Stomach smooth muscle (tissue), 2 donors: ENCODE data around the gene DYNLRB1.
A peak's percentile ranks its signal among the peaks of the same experiment; 100 is the strongest.

Experiments used
- H3K27ac ChIP-seq: one replicate; pipeline ENCODE4 v1.7.0; 2013; ENCODE audit warnings: mild to moderate bottlenecking, low read length, inconsistent platforms
- H3K27me3 ChIP-seq, 2 donors: one replicate each; pipeline ENCODE4 v1.7.0; 2013; ENCODE audit warnings: low read length in 2 of 2; ENCODE audit not compliant: insufficient read depth in 2 of 2, control insufficient read depth in 1 of 2
- H3K36me3 ChIP-seq, 2 donors: one replicate each; pipeline ENCODE4 v1.7.0; 2013; ENCODE audit warnings: low read length in 2 of 2; ENCODE audit not compliant: control insufficient read depth in 2 of 2, insufficient read depth in 2 of 2
- H3K4me1 ChIP-seq: one replicate; pipeline ENCODE4 v1.7.0; 2013; ENCODE audit warnings: low read length; ENCODE audit not compliant: control insufficient read depth, insufficient read depth
- H3K4me3 ChIP-seq, 2 donors: one replicate each; pipeline ENCODE4 v1.7.0; 2013; ENCODE audit warnings: low read length in 2 of 2
- H3K9ac ChIP-seq, 2 donors: one replicate each; pipeline ENCODE4 v1.7.0; 2013; ENCODE audit warnings: low read length in 2 of 2, mild to moderate bottlenecking in 1 of 2
- H3K9me3 ChIP-seq, 2 donors: one replicate each; pipeline ENCODE4 v1.7.0; 2013; ENCODE audit warnings: low read length in 2 of 2; ENCODE audit not compliant: control insufficient read depth in 2 of 2
- donor health status: healthy.
- donor health status: Pancreatic carcinoma.

DYNLRB1 gene

DNA sequence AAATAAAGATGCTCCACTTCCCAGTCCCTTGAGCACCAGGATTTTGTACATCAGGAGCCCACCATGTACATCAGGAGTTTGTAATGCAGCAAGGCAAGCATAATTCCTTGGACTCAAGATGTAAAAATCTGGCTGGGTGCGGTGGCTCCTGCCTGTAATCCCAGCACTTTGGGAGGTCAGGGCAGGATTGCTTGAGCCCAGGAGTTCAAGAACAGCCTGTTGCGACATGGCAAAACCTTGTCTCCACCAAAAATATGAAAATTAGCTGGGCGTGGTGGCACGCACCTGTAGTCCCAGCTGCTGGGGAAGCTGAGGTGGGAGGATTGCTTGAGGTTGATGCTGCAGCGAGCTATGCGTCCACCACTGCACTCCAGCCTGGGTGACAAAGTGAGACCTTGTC lies 26.2 kb downstream of the DYNLRB1 start:
- no peak overlapping the region for H3K4me3 ChIP-seq
- H3K9ac ChIP-seq = no peak overlapping the region
- H3K4me1 ChIP-seq = peaks cover 2% of the 10 kb centered on the region
- H3K36me3 ChIP-seq = peaks cover 17 to 25% of the 10 kb centered on the region in 2 donors
- H3K27ac ChIP-seq = no peak overlapping the region
- no peaks in the 10 kb centered on the region for H3K9me3 ChIP-seq
- H3K27me3 ChIP-seq = no peaks in the 10 kb centered on the region

DNA sequence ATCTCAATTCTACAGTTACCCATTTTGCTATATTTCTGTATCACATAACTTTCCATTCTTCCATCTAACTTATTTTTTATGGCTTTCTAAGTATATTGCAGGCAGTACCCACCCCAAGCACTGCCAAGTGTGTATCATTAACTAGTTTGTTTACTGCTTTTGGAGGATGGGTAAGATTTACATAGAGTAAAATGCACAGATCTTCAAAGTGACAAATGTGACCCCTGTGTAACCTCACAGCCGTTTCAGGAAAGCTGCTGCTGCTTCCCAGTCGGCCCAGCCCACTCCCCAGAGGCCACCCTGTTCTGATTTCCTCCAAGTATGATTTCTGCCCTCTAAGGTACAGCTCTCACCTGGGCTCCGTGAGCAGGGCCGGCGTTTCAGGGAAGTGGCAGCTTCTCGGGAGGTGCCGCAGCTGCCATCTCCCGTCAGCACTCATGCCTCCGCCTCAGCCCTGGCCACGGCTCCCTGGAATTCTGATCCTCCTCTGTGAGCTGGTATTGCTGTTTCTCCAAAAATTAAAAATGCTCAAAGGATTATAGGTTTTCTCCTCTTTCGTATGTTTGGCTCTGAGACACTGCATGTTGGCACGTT lies 27.3 kb downstream of the DYNLRB1 start:
- no peaks in the 10 kb centered on the region for H3K9me3 ChIP-seq
- no peaks in the 10 kb centered on the region for H3K27me3 ChIP-seq
- H3K27ac ChIP-seq = no peak overlapping the region
- H3K4me1 ChIP-seq = peaks cover 2% of the 10 kb centered on the region
- no peak overlapping the region for H3K9ac ChIP-seq
- H3K4me3 ChIP-seq = no peak overlapping the region
- H3K36me3 ChIP-seq = peaks cover 14 to 22% of the 10 kb centered on the region in 2 donors

DNA sequence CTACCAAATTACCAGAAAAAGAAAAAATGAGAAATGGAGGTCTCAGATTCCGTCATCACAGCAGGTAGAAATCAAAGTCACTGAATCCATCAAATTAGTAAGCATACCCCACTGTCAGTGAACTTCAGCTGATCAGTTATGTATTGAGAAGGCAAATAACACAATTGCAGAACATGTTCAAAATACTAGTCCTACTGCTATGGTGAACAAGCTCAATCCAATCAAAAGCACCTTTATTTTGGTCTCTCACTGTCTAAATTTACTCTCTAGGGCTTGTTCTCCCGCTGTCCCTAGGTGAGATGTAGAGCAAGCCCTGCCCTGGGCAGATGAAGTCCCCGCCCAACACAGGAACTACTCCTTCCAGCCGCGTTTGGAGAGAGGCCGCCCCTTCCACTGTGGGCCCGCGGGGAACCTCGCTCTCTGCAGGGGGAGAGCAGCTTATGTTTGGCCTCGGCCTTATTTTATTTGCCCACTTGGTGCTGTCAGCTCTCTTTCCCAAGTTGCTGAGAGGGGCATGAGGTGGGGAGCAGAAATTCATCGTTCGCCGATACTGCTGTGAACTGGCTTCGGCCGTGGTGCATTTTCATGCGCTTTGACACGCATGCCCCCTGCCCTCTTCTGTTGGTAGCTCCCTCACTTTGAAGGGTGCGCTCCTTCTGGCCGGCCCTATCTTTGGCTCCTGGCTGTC lies 28.0 kb downstream of the DYNLRB1 start:
- peak overlapping the region in 1 of 2 donors; percentile 22 for H3K4me3 ChIP-seq

DNA sequence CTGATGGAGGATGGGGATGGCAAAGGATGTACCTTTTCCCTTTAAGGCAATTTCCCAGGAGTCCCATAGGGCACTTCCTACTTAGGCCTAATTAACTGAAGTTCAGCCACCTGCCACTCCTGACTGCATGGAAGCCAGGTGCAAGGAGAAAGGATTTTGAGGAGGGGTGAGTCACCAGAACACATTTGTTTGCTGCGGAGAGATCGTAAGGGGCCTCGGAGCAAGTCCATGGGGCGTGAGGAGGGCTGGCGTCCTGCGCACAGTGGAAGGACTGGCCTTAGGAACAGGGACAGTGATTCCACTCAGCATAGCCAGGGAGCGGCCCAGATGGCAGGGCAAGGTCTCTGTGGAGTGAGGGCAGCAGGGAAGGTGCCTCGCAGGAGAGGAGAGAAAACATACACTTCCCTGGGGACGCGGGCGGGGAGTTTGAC lies 30.5 kb downstream of the DYNLRB1 start:
- H3K36me3 ChIP-seq = peaks cover 3 to 5% of the 10 kb centered on the region in 2 donors
- H3K4me3 ChIP-seq = no peak overlapping the region
- H3K4me1 ChIP-seq = peaks cover 2% of the 10 kb centered on the region
- H3K27ac ChIP-seq = no peak overlapping the region
- H3K9me3 ChIP-seq = no peaks in the 10 kb centered on the region
- H3K27me3 ChIP-seq = no peaks in the 10 kb centered on the region
- no peak overlapping the region for H3K9ac ChIP-seq

More for the DNA sequence above, 28.0 kb downstream of the DYNLRB1 start:
- no peaks in the 10 kb centered on the region for H3K9me3 ChIP-seq
- H3K27me3 ChIP-seq = no peaks in the 10 kb centered on the region
- peaks cover 2% of the 10 kb centered on the region for H3K4me1 ChIP-seq
- H3K9ac ChIP-seq = no peak overlapping the region
- no peak overlapping the region for H3K27ac ChIP-seq
- peaks cover 14 to 20% of the 10 kb centered on the region in 2 donors for H3K36me3 ChIP-seq

DNA sequence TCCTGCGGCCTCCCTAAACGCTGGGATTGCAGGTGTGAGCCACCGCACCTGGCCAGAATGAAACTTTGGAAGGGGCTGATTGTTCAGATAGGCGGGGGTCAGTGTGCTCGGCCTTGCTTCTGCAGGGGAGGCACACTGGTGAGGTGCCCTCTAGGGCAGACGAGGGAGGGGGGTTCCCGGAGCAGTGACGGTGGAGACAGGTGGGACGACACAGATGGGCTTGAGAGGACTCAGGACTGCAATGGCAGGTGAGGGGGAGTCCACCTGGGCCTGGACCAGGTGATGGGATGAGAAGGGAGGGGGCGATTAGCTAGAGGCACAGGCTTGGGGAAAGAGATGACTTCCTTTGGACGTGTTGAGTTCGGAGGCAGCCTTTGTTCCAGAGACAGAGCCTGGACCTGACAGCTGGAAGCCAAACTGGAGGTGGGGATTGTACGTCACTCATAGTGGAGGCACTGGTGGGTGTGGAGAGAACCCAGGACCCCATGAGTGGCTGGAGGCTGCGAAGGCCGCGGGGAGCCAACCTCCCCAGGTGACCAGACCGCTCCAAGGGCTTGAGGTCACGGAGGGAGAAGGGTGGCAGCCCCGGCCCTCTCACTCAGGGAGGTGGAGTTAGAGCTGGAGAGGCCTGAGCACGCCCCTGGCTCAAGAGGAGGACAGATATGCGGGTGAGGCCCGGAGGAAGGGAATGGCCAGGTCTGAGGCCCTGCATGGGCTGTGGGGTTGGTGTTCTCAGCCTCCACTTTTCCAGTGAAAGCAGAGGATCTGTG lies 31.8 kb downstream of the DYNLRB1 start:
- Histone ChIP-seq H3K4me3 (no peak overlapping the region), H3K36me3 (no peaks in the 10 kb centered on the region), H3K4me1 (peaks cover 2% of the 10 kb centered on the region), H3K27me3 (no peaks in the 10 kb centered on the region), H3K9ac (no peak overlapping the region), H3K9me3 (no peaks in the 10 kb centered on the region), H3K27ac (no peak overlapping the region)

DNA sequence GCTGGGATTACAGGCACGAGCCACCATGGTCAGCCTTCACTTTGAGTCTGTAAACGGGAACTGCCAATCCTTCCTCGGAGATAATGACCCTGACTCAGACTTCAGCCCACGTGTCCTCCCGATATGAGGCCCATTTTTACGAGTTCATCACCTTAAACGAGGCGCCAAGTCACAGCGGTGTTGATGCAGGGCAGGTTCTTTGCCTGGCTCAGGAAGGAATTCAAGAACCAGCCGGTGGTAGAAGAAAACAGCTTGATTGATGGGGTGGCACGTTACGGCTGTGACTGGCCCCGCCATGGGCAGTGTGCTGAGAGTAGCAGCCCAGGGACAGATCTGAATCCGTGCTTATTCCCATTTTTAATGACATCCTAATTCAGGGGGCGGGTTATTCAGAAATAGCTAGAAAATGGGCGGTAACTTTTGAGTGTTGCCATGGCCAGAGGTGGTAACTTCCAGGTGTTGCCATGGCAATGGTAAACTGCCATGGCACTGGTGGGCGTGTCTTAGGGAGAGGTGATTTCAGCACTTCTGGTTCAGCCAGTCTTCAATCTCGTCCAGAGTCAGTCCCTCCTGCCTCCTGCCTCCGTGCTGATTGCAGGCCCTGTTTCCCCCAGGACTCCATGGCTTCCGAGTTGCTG lies 33.2 kb downstream of the DYNLRB1 start:
- no peaks in the 10 kb centered on the region for H3K27me3 ChIP-seq
- peaks cover 8% of the 10 kb centered on the region for H3K4me1 ChIP-seq

DNA sequence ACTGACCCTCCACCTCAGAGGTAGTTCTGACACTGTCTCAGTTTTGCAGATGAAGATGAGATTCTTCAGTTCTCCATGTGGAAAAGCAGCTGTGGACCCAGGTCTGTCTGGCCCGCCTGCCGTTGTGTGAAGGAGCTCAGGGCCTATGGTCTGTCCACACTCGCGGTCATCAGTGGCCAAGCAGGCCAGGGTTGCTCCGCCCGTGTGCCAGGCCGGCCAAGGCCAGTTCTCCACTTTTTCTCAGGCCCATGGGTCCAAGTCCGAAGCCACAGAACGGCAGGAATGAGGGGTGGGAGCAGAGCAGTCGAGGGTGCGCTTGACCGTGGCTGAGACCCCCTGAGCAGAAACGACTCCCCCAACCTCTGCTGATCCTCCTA lies 33.7 kb downstream of the DYNLRB1 start:
- H3K4me3 ChIP-seq = no peak overlapping the region
- H3K9me3 ChIP-seq = no peaks in the 10 kb centered on the region
- no peak overlapping the region for H3K27ac ChIP-seq
- no peaks in the 10 kb centered on the region for H3K27me3 ChIP-seq
- H3K36me3 ChIP-seq = no peaks in the 10 kb centered on the region
- no peak overlapping the region for H3K9ac ChIP-seq
- H3K4me1 ChIP-seq = peaks cover 6% of the 10 kb centered on the region

More for the DNA sequence above, 33.2 kb downstream of the DYNLRB1 start:
- Histone ChIP-seq H3K4me3 (no peak overlapping the region), H3K9me3 (no peaks in the 10 kb centered on the region), H3K36me3 (no peaks in the 10 kb centered on the region), H3K9ac (no peak overlapping the region), H3K27ac (no peak overlapping the region)

DNA sequence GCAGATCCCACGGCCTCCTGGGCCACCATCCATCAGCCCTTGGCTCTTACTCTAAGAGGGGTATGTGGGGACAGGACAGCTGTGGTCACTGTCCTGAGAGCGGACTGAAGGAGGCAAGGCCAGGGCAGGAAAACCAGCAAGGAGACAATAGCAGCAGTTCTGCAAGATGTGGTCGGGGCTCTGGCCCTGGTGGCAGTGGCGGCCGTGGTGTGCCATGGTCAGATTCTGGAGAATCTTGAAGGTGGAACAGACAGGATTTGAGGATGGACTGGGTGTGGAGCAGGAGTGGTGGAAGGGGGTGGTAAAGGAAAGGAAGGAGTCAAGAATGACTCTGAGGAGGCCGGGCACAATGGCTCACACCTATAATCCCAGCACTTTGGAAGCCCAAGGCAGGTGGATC lies 36.3 kb downstream of the DYNLRB1 start:
- no peak overlapping the region for H3K9ac ChIP-seq
- no peak overlapping the region for H3K4me3 ChIP-seq
- H3K9me3 ChIP-seq = no peaks in the 10 kb centered on the region
- no peaks in the 10 kb centered on the region for H3K27me3 ChIP-seq
- no peaks in the 10 kb centered on the region for H3K36me3 ChIP-seq
- H3K4me1 ChIP-seq = peaks cover 6% of the 10 kb centered on the region
- H3K27ac ChIP-seq = no peak overlapping the region

DNA sequence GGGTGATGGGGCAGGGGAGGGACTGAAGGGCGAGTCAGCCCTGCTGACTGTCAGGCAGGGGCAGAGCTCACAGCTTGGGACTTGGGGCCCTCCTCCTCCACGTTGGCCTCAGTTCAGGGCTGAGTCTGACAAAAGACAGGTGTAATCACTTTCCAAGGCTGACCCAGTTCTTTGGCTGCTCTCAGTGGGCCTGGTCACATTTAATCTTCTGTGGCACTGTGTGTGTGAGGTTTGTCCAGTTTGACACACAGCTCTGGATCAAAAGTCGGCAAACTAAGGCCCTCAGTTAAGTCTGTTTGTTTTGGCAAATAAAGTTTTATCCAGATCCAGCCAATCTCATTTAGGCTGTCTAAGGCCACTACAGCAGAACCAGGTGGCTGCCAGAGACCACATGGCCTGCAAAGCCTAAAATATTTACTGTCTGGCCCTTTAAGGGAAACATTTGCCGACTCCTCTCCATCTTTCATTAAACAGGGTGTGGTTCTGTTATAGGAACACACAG lies 37.2 kb downstream of the DYNLRB1 start:
- H3K4me3 ChIP-seq = no peak overlapping the region
- H3K4me1 ChIP-seq = peaks cover 12% of the 10 kb centered on the region
- H3K27ac ChIP-seq = peak overlapping the region; percentile 41
- H3K9ac ChIP-seq = no peak overlapping the region
- H3K9me3 ChIP-seq = no peaks in the 10 kb centered on the region
- no peaks in the 10 kb centered on the region for H3K36me3 ChIP-seq
- H3K27me3 ChIP-seq = no peaks in the 10 kb centered on the region

DNA sequence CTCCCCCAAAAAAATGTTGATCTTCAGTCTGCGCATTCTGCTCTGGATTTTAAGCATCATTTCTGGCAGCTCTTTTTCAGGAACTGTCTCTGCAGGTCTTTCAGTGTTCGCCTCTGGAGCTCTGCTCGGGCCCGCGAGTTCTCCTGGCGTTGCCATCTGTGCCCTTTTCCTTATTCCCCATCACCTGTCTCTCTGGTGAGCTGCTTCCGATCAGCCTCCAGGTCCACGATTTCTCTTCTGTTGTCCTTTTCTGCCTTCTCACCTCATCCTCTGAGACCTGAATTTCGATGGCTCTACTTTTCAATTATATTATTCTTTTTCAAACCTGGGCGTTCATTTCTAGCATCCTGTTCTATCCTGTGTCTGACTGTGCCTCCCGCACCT lies 41.7 kb downstream of the DYNLRB1 start:
- no peaks in the 10 kb centered on the region for H3K36me3 ChIP-seq
- H3K4me3 ChIP-seq = peak overlapping the region; percentile 88 to 89
- no peaks in the 10 kb centered on the region for H3K27me3 ChIP-seq
- no peaks in the 10 kb centered on the region for H3K9me3 ChIP-seq
- H3K9ac ChIP-seq = peak overlapping the region; percentile 96
- peaks cover 19% of the 10 kb centered on the region for H3K4me1 ChIP-seq
- H3K27ac ChIP-seq = peak overlapping the region; percentile 94
